Testis (tissue), 2 donors: Measurements from ENCODE around the gene ZSCAN12.

ENCODE experiments used
- CTCF ChIP-seq, 3 experiments: fragments of 450-650 bp in 2 of 3; fragments of 200-600 bp in 1 of 3; sonication (generic) in 1 of 3; IDR thresholded peaks; one replicate each; pipeline ENCODE4 v1.5.1; 2016 to 2019; ENCODE audit warnings: antibody characterized with exemption in 3 of 3, mild to moderate bottlenecking in 2 of 3, moderate library complexity in 1 of 3
- POLR2A ChIP-seq: fragments of 450-650 bp; IDR thresholded peaks from one replicate; pipeline ENCODE4 v1.6.1; 2017; ENCODE audit warnings: antibody characterized with exemption, mild to moderate bottlenecking, moderate library complexity

GRCh38 chr6:28424163-28424562 is 24.6 kb upstream of the ZSCAN12 start:
- TF ChIP-seq POLR2A (no peak), CTCF (IDR thresholded peaks at IDR 0.05) (no peak)
